Measurements from ENCODE around the gene CHCHD2.
"Not testable (repeated sequence)": the region's sequence is repeated elsewhere in the genome, so short reads cannot be mapped to it uniquely, and the experiment has no call there.

- not testable (repeated sequence) for TF ChIP-seq CTCF, POLR2A (IDR thresholded peaks at IDR 0.05)
These were observed 39.9 kb downstream of the CHCHD2 start for GRCh38 chr7:56066376-56066775.
